ENCODE data around the gene AADAT. TPM values are rescaled to one million over a fixed set of nuclear protein-coding genes. Genes with fewer than 3 reads are reported as not detected.
A peak's percentile ranks its signal among the peaks of the same experiment; 100 is the strongest.

Gene AADAT
- total and polyA plus RNA-seq, 9 of the 15 experiments (the other 6 are each of a cell fraction or from before 2014, with no cell fraction given): 0.06 to 0.07 TPM; not detected in 7

GRCh38 chr4:170027181-170027829, 62.5 kb downstream of the AADAT start (continued):
- peak; percentile 57; the same call in 1 of the 2 replicates for TF ChIP-seq TFAP4 (CRISPR knock-in tag; IDR thresholded peaks at IDR 0.05; ENCODE audit: borderline replicate concordance)
- TF ChIP-seq SRSF7 (optimal IDR thresholded peaks at IDR 0.05; ENCODE audit: low read depth, low read length): no peak
- TF ChIP-seq CREM (IDR thresholded peaks at IDR 0.05; ENCODE audit: low read depth): peak; percentile 54; the same call in 1 of the 2 replicates
- TF ChIP-seq HCFC1 (IDR thresholded peaks at IDR 0.05; ENCODE audit: low read depth, low read length): peak; percentile 29; the same call in 1 of the 2 replicates
- TF ChIP-seq NUFIP1 (IDR thresholded peaks at IDR 0.05; ENCODE audit: partially characterized antibody): peak; percentile 40
- TF ChIP-seq NEUROD1 (IDR thresholded peaks at IDR 0.05; ENCODE audit: borderline replicate concordance, low read depth, low read length, partially characterized antibody): peak; percentile 98
- peak in 1 of 2 experiments; percentile 75; a peak in 2 of 4 replicates for TF ChIP-seq UBTF (IDR thresholded peaks at IDR 0.05; ENCODE audit: borderline replicate concordance in 1 of 2, low read depth in 2 of 2, low read length in 2 of 2)
- no peak for TF ChIP-seq RBM39 (optimal IDR thresholded peaks at IDR 0.05; ENCODE audit: low read depth, low read length)
- TF ChIP-seq HMGXB4 (CRISPR knock-in tag; IDR thresholded peaks at IDR 0.05): no peak
- no peak for TF ChIP-seq ZNF277 (CRISPR knock-in tag; IDR thresholded peaks at IDR 0.05; ENCODE audit: borderline replicate concordance)
- 0 out of 2 replicates have a peak, but pooled peaks have one; percentile 42 for TF ChIP-seq FOXM1 (IDR thresholded peaks at IDR 0.05; ENCODE audit: low read depth)
- 0 out of 2 replicates have a peak, but pooled peaks have one; percentile 45 for TF ChIP-seq FOXM1 (CRISPR knock-in tag; IDR thresholded peaks at IDR 0.05; ENCODE audit: low read depth)
- 0 out of 2 replicates have a peak, but pooled peaks have one; percentile 18 for TF ChIP-seq GABPA (tag; conservative IDR thresholded peaks at IDR 0.05; ENCODE audit: low read depth)
- TF ChIP-seq CXXC5 (CRISPR knock-in tag; IDR thresholded peaks at IDR 0.05): peak; percentile 48
- TF ChIP-seq E2F5 (CRISPR knock-in tag; IDR thresholded peaks at IDR 0.05): no peak
- peak; percentile 66 for TF ChIP-seq VEZF1 (CRISPR knock-in tag; IDR thresholded peaks at IDR 0.05)
- 0 out of 4 replicates have a peak, but pooled peaks of 1 of the 2 experiments have one; percentile 23 for TF ChIP-seq HDAC1 (IDR thresholded peaks at IDR 0.05)
- TF ChIP-seq SP1 (CRISPR knock-in tag; IDR thresholded peaks at IDR 0.05): peak; percentile 41; the same call in 1 of the 2 replicates

Measured in K562 (cell line).